ENCODE results near the gene ZNF322.

Gene ZNF322

GRCh38 chr6:26599591-26599990, 60.0 kb downstream of the ZNF322 start:
- in situ Hi-C loops (cut with HindIII; ENCODE audit: low sequenced_read_pairs), result no loop called here
- no peak for DNase-seq (ENCODE audit: low read depth)
- no peak for TF ChIP-seq CTCF (IDR thresholded peaks at IDR 0.05; ENCODE audit: low read depth, low read length, missing control alignments)
- no peak overlapping the region for H3K4me3 ChIP-seq (ENCODE audit: low read depth, low read length)

- H3K4me3 ChIP-seq (ENCODE audit: low read depth, low read length), result no peak overlapping the region
- DNase-seq (ENCODE audit: low read depth), result no peak
- in situ Hi-C loops (cut with HindIII; ENCODE audit: low sequenced_read_pairs), result no loop called here
- TF ChIP-seq CTCF (IDR thresholded peaks at IDR 0.05; ENCODE audit: low read depth, low read length, missing control alignments), result no peak
Observed at GRCh38 chr6:26599134-26599533, 60.4 kb downstream of the ZNF322 start.

- no peak for TF ChIP-seq CTCF (IDR thresholded peaks at IDR 0.05; ENCODE audit: low read depth, low read length, missing control alignments)
- in situ Hi-C loops (cut with HindIII; ENCODE audit: low sequenced_read_pairs), result no loop called here
- DNase-seq (ENCODE audit: low read depth), result no peak
- H3K4me3 ChIP-seq (ENCODE audit: low read depth, low read length), result peak overlapping the region; percentile 94
Observed at GRCh38 chr6:26598267-26598666, 61.3 kb downstream of the ZNF322 start.

- peak overlapping the region; percentile 94 for H3K4me3 ChIP-seq (ENCODE audit: low read depth, low read length)
- in situ Hi-C loops (cut with HindIII; ENCODE audit: low sequenced_read_pairs), result no loop called here
- no peak for DNase-seq (ENCODE audit: low read depth)
- no peak for TF ChIP-seq CTCF (IDR thresholded peaks at IDR 0.05; ENCODE audit: low read depth, low read length, missing control alignments)
Observed at GRCh38 chr6:26597821-26598220, 61.7 kb downstream of the ZNF322 start.

GRCh38 chr6:26597389-26597766, 62.2 kb downstream of the ZNF322 start:
- H3K4me3 ChIP-seq (ENCODE audit: low read depth, low read length), result peak overlapping the region; percentile 94
- in situ Hi-C loops (cut with HindIII; ENCODE audit: low sequenced_read_pairs), result no loop called here
- TF ChIP-seq CTCF (IDR thresholded peaks at IDR 0.05; ENCODE audit: low read depth, low read length, missing control alignments), result no peak
- DNase-seq (ENCODE audit: low read depth), result no peak

- DNase-seq (ENCODE audit: low read depth), result peak; percentile 96
- in situ Hi-C loops (cut with HindIII; ENCODE audit: low sequenced_read_pairs), result no loop called here
- no peak for TF ChIP-seq CTCF (IDR thresholded peaks at IDR 0.05; ENCODE audit: low read depth, low read length, missing control alignments)
- H3K4me3 ChIP-seq (ENCODE audit: low read depth, low read length), result peak within 1 kb of the TSS; percentile 94
Observed at GRCh38 chr6:26596579-26597388, 62.8 kb downstream of the ZNF322 start, which contains the start of gene ABT1. Gene ABT1, plus strand, starts transcription at chr6:26596953. Its CDS starts 30 bp downstream, at chr6:26596983.

Data from astrocyte of the cerebellum (primary cell).